NCI-H1417 treated with DMSO at 0.1 percent for 48 hours (cell line): ENCODE measurements around the gene IL17REL.

ENCODE experiments used
- DNase-seq: peaks from one replicate; lab custom pipeline; 2025; lab: John Stamatoyannopoulos, UW

IL17REL gene

GRCh38 chr22:50046019-50046415, 33.5 kb upstream of the IL17REL start:
- no peak for DNase-seq

GRCh38 chr22:50045211-50046018, 32.9 kb upstream of the IL17REL start:
- DNase-seq = no peak

DNA sequence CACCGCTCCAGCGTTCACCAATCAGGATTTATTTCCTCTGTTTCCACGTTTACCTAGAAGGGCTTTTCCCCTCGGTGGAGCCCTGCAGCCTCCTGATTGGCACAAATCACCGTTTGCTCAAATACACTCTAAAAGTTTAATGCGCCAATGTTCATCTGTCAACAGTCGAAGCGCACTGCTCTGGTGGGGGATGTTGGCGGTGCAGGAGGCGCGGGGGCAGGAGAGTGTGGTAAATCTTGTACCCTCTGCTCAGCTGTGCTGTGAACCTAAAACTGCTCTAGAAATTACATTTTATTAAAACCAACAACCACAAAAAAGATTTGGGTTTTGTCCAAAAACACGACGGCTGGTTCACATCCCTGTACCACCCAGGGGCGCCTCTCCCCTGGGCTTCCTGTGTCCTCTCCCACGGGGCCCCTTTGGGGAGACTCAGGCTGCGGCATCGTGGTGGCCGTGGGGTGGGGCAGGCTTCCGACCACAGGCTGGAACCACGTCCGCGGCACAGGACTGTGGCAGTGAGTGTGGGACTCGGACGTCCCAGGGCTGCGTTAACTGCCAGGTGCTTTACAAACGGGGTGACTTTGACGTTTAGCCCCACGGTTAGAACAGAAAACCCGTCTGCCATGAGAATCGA, 32.0 kb upstream of the IL17REL start:
- DNase-seq = no peak

DNA sequence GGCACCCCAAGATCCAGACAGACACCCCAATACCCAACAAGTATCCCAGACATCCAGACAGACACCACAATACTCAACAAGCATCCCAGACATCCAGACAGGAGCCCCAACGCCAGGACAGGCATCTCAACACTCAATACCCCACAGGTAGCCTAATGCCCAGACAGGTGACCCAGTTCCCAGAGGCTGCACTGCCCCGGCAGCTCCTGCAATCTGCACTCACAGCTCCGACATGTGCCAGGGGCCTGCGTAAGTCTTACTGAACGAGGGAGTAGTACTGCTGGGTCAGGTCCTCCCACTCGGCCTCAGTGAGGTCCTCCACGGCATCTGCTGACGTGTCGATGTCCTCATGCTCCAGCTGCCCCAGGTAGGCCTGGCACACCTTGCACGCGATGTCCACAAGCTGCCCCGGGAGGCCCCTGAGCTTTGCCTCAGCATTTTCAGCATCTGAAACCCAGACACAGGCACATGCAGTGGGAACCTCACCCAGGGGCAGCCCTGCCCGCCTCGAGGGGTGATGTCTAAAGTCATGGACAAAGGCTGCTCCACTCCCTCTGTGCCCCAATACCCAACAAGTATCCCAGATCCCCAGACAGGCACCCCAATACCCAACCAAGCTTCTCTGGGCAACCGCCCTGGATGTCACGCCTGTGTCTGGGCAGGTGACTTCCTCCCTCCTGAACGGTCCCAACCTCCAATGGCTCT, 28.9 kb upstream of the IL17REL start:
- no peak for DNase-seq

GRCh38 chr22:50040717-50041116, 28.2 kb upstream of the IL17REL start:
- no peak for DNase-seq

GRCh38 chr22:50039669-50040443, 27.3 kb upstream of the IL17REL start:
- no peak for DNase-seq

GRCh38 chr22:50035976-50036724, 23.6 kb upstream of the IL17REL start:
- DNase-seq = no peak

DNA sequence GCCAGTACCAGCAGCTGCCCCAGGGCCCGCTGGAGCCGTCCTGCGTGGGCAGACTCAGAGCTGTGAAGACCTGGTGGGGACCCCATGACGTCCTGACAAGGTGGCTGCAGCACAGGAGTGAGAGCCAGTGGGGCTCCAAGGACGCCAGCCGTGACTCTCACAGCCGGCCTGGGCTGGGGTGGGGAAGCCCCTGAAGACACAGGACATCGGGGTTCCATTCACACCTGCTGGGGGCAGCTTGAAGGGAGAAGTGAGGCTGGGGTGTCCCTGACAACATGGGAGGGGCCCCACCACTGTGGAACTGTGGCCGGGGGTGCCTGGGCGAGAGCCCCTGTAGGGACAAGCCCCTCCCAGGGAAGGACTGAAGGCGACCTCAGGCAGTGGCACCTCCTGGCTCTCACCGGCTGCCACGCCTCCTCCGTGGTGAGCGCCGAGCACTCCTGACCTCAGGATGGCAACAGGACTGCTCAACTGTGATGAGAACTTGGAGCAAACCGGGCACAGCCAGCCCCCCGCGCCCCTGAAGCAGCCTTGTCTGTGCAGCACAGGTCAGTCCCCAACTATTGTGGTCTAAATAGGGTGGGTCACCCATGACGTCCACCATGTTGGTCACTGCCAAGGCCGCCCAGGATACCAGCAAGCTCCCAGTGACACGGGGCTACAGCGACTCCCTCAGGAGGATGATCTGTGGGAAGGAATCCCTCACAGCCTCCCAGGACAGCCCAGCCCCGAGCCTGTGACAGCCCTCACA, 22.7 kb upstream of the IL17REL start:
- DNase-seq = no peak

GRCh38 chr22:50034126-50035081, 21.8 kb upstream of the IL17REL start:
- DNase-seq = no peak

- no peak for DNase-seq
Measured at GRCh38 chr22:50032941-50033601, 20.5 kb upstream of the IL17REL start.

DNA sequence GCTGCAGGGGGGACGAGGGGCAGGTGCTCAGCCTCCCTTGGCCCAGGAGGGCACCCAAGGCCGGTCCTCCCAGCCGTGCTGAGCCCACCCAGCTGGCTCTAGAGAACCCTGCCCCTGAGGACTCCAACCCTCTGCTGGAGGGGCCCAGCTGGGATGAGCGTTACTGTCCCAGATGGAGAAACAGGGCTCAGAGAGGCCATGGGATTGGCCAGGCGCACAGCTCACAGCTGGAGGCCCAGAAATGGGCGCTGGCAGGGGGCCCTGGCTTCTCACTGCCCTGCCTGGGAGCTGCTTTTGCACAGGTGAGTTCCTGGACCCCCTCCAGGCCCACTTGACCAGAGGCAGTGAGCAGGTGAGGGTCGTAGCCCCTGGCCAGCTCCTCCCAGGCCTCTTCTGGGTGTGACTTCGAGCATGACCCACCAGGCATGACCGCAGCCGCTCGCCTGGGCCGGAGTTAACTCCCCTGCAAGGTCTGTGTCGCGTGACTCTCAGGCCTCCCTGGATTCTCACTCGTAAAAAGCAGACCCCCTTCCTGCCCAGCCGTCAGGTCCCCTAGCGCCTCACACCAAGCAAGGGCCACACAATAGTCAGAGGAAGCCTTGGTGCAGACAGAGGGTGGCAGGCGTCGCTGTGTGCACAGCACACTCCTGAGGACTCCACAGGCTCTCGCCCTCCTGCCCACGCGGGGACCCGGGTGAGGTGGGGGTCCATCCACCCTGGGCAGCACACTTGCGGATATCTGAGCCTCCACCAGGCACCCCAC, 19.7 kb upstream of the IL17REL start:
- no peak for DNase-seq

GRCh38 chr22:50031189-50032091, 18.9 kb upstream of the IL17REL start:
- DNase-seq = no peak

DNA sequence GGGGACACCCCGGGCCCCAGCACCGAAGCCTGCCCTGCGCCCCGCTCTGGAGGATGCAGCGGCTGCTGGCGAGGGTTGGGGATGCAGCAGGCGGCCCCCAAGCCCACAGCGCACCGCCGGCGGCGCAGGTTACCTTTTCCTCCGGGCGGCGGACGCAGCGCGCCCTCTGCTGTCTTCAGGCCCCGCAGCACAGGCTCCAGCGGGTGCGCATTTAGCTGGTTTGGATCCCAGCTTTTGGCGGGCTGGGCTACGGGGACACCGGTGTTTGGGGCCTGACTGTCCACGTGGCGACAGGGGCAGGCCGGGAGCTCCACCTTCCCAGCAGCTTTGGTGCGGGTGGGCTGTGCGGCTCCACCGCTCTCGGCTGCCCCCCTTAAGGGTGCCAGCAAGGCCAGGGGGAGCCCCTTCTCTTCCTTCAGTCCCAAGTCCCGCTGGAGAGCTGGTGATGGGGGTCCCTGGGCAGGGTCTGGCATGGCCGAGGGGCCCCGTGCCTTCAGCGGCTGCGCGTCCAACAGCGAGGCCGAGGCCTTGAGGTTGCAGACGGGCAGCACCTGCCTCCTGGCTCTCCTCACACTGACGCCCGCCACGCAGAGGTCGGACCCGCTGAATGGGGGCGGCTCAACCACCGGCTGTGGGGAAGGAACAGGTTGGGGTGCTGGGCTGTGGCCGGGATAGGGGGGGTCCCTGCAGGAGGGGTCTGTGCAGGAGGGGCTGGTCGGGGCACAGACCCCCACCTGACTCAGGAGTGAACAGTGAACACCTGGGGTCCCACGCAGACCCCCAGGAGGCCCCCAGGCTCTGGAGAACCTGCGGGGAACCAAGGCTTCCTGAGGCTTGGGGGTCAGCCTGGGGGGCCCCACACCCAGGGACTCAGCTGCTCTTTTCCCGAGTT, 18.0 kb upstream of the IL17REL start:
- DNase-seq = no peak

DNA sequence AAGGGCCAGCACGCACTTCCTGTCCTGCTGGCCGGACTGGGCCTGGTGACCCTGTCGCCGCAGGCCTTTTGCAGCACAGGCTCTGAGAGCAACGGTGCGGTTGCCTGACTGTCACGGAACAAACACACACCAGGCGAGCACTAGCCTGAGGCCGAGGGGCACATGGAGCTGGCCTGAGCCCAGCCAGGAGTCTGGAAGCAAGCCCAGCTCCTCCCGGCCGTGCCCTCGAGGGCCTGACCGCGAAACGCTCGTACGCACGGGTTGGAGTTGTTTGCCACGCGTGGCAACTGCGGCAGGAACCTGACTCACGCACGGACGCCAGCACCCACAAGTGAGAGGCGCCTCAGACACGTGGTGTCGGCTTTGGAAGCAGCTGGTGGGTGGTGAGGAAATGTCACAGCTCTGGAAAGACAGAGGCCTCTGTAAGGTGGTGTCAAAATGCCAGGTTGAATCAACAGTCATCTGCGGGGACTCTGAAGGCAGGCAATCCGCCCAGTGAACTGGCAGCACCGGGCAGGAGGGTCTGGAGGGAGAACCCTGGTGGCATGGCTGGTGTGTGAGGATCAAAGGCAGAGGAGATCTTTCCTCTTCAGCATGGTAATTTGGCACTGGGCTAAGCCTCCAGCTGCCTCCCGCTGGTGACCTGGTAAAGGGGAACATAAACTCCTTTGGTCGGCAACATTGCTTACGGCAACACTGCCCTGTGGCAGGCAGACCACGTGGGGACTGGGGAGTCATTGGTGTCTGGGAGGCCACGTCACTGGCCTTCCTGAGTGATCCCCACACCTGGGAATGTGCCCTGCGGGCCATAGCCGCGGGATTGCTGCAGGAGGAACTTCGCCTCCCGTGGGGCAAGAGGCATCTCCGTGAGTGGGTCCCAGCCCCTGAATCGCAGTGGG, 15.3 kb upstream of the IL17REL start:
- no peak for DNase-seq

GRCh38 chr22:50025993-50026392, 13.4 kb upstream of the IL17REL start:
- DNase-seq = no peak
